Hepatic stellate cell (primary cell): Measurements from ENCODE around the gene IFNK.
A peak's percentile ranks its signal among the peaks of the same experiment; 100 is the strongest.

Source experiments
- DNase-seq: peaks from one replicate; pipeline ENCODE4 v3.0.0; 2011; ENCODE audit warnings: low spot score

Gene IFNK

GRCh38 chr9:27539479-27540441 is 15.7 kb downstream of the IFNK start:
- DNase-seq: peak; percentile 24

- no peak for DNase-seq
Measured at GRCh38 chr9:27540502-27540901, 16.4 kb downstream of the IFNK start.

- no peak for DNase-seq
Measured at GRCh38 chr9:27541740-27542139, 17.6 kb downstream of the IFNK start.

- DNase-seq: no peak
Measured at GRCh38 chr9:27542508-27542907, 18.4 kb downstream of the IFNK start.

- DNase-seq: no peak
Measured at GRCh38 chr9:27545471-27545870, 21.4 kb downstream of the IFNK start.

- no peak for DNase-seq
Measured at GRCh38 chr9:27548055-27548741, 24.1 kb downstream of the IFNK start.

GRCh38 chr9:27549196-27549755 is 25.2 kb downstream of the IFNK start:
- DNase-seq: no peak

DNA sequence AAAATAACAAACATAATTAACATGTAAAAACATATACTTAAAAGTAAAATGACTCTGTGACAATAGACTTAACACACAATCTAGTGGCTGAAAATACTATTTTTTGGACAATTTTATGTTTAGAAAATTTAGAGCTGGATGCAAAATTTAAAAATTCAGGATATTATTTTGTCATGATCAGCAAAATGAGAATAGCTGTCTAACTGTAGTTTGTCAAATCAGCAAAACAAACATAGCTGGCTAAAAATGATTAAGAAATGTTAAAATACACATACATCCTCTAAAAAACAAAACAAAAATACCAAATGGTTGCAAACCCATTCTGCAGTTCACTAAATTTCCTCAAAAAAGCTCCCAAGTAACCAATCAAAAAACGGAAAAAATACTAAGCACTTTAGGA is 30.6 kb downstream of the IFNK start:
- no peak for DNase-seq

- no peak for DNase-seq
Measured at GRCh38 chr9:27556470-27556869, 32.4 kb downstream of the IFNK start.

- no peak for DNase-seq
Measured at GRCh38 chr9:27558307-27558706, 34.2 kb downstream of the IFNK start.

DNA sequence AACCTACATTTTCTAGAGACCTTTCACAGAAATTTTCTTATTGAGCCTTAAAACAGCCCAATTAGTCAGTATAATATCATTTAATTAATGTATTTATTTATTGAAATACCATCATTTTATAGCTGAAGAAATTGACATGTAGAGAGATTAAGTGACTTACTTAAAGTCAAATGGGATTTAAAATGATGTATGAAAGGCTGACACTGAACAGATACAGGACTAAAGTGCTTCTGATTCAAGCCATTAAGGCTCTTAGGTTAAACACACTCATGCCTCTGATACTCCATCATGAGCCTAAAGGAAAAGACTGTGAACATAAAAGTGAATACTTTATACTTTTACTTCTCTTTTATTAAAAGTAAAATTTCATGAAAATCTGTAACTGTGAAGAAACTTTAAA is 36.4 kb downstream of the IFNK start:
- no peak for DNase-seq

DNA sequence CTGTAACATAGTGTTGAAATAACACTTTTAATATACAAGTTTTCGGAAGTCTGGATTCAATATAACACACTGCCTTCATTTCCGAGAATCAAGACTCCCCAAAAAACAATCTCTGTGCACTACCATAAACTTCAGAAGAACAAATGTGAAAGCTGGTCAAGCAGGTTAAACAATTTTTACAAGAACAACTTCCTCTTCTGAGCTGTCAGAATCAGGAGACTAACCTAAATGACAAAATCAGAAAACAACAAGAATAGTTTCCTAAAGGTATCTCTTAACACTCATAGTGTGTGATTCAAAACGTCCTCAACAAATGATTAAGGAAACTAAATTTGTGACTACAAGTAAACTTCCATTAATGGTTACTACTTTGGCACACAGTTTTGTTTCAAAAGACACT is 37.6 kb downstream of the IFNK start:
- no peak for DNase-seq

GRCh38 chr9:27563738-27564430 is 39.8 kb downstream of the IFNK start:
- no peak for DNase-seq

DNA sequence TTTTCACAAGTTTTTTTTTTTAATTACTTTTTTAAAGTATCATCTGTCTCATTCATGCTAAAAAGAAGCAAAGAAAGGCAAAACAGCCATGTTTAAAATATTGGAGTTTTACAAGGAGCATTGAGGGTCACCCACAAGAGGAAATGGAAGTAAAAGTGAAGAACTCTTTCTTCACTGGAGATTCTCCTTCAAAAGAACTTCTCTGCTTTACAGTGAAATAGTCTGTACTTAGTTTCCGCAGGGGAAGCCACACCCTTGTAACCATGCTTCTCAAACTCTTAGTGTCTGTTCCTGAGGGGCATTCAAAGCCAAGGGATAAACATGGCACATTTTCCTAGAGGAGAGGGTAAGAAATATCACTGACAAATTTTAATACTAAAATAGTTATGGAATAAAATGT is 40.6 kb downstream of the IFNK start:
- DNase-seq: no peak

GRCh38 chr9:27565696-27566095 is 41.6 kb downstream of the IFNK start:
- no peak for DNase-seq

- DNase-seq: no peak
Measured at GRCh38 chr9:27566118-27566517, 42.0 kb downstream of the IFNK start.

GRCh38 chr9:27569406-27569805 is 45.3 kb downstream of the IFNK start:
- DNase-seq: no peak

DNA sequence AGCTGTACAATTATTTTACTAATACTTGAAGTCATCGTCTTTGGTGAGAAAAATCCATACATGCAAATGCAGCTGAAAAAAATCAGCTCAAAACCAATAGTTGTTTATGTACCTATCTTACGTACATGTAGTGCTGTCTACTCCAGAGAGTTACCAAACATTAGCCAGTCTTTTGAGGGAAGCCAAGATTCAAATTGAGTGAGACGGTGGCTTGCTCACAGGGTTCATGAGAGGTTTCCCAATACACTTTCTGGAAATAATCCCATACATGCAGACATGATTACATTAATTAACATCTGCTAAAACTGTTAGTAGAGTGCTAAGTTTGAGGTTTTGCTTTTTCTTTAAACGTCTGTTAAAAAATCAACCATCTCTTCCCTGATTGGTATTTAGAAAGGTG is 46.9 kb downstream of the IFNK start:
- no peak for DNase-seq

DNA sequence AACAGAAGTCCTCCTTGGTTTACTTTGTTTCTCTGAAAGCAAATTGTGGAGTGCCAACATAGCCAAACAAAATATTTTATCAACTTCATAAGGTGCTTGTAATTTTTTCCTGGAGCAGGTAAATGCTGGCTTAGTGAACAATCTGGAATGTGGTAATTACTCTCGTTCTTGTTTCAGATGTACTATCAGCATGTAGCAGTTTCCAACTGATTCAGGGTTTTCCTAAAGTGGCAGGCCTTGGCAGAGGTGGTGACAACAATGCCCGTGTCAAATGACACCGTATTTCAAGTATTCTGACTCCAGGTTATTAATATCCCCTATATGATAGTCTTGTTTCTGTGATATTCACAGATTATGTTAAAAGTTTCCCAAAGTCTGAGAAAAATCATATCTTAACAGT is 48.0 kb downstream of the IFNK start:
- DNase-seq: no peak

GRCh38 chr9:27572566-27572917 is 48.5 kb downstream of the IFNK start:
- DNase-seq: peak; percentile 21

- peak; percentile 62 for DNase-seq
Measured at GRCh38 chr9:27572918-27573633, 49.0 kb downstream of the IFNK start, which contains the start of gene C9orf72. TSS of gene C9orf72 (minus strand) at chr9:27573481. CDS start at chr9:27567120, 6,361 bp downstream.
